GM18951 (cell line): ENCODE data around the gene SASH3.

ENCODE experiments used
- POLR2A ChIP-seq: IDR thresholded peaks from 4 replicates; pipeline ENCODE4 v1.6.1; 2011; ENCODE audit warnings: mild to moderate bottlenecking; ENCODE audit not compliant: insufficient read length, insufficient read depth; ENCODE audit errors: extremely low read depth
- in situ Hi-C: fragments of 300-500 bp; cut with MboI; formaldehyde crosslinking; loops from one replicate; pipeline ENCODE4 v1.12.0; 2022; ENCODE audit warnings: low sequenced_read_pairs, mixed read lengths, inconsistent platforms; ENCODE audit not compliant: unreplicated experiment

The SASH3 gene

GRCh38 chrX:129824620-129825019 lies 44.9 kb downstream of the SASH3 start:
- TF ChIP-seq POLR2A, result no peak
- in situ Hi-C loops, result loop anchor here (25.0 kb wide), 1 partner anchor 187 kb away; no protein-coding TSS in a partner anchor

GRCh38 chrX:129825746-129826505 lies 46.2 kb downstream of the SASH3 start:
- no peak for TF ChIP-seq POLR2A
- in situ Hi-C loops, result loop anchor here (25.0 kb wide), 1 partner anchor 189 kb away; no protein-coding TSS in a partner anchor

- TF ChIP-seq POLR2A, result no peak
- in situ Hi-C loops, result loop anchor here (25.0 kb wide), 1 partner anchor 193 kb away; no protein-coding TSS in a partner anchor
Measured at GRCh38 chrX:129830494-129830893, 50.7 kb downstream of the SASH3 start.

- TF ChIP-seq POLR2A, result no peak
- in situ Hi-C loops, result loop anchor here (25.0 kb wide), 1 partner anchor 194 kb away; no protein-coding TSS in a partner anchor
Measured at GRCh38 chrX:129831091-129831885, 51.5 kb downstream of the SASH3 start.

- no peak for TF ChIP-seq POLR2A
- in situ Hi-C loops, result loop anchor here (25.0 kb wide), 1 partner anchor 196 kb away; no protein-coding TSS in a partner anchor
Measured at GRCh38 chrX:129833153-129833990, 53.6 kb downstream of the SASH3 start.

GRCh38 chrX:129836827-129837226 lies 57.1 kb downstream of the SASH3 start:
- in situ Hi-C loops, result loop anchor here (25.0 kb wide), 1 partner anchor 200 kb away; no protein-coding TSS in a partner anchor
- no peak for TF ChIP-seq POLR2A

- in situ Hi-C loops, result loop anchor here (25.0 kb wide), 1 partner anchor 203 kb away; no protein-coding TSS in a partner anchor
- TF ChIP-seq POLR2A, result no peak
Measured at GRCh38 chrX:129840344-129840743, 60.6 kb downstream of the SASH3 start.

GRCh38 chrX:129842510-129843208 lies 62.9 kb downstream of the SASH3 start:
- in situ Hi-C loops, result loop anchor here (25.0 kb wide), 1 partner anchor 205 kb away; no protein-coding TSS in a partner anchor
- TF ChIP-seq POLR2A, result no peak

- in situ Hi-C loops, result loop anchor here (25.0 kb wide), 1 partner anchor 206 kb away; no protein-coding TSS in a partner anchor
- no peak for TF ChIP-seq POLR2A
Measured at GRCh38 chrX:129843209-129843458, 63.4 kb downstream of the SASH3 start.

- in situ Hi-C loops, result loop anchor here (25.0 kb wide), 1 partner anchor 206 kb away; no protein-coding TSS in a partner anchor
- TF ChIP-seq POLR2A, result peak; percentile 40
Measured at GRCh38 chrX:129843459-129844306, 63.9 kb downstream of the SASH3 start, which contains the start of gene ZDHHC9. Gene ZDHHC9 (minus strand): TSS chrX:129843886. CDS start chrX:129841945, 1,941 bp downstream.
